Breast epithelium (tissue), 4 donors: ENCODE data around the gene TANGO6. TPM values are rescaled to one million over a fixed set of nuclear protein-coding genes. Genes with fewer than 3 reads are reported as not detected.

Experiments
- DNase-seq, 2 donors: peaks; one replicate each; pipeline ENCODE4 v3.0.0-alpha.2; 2019; ENCODE audit warnings: low spot score in 2 of 2
- H3K27ac ChIP-seq, 2 donors: fragments of 200-600 bp; sonication (generic) in 1 of 2; one replicate each; pipeline ENCODE4 v1.5.1; 2016 to 2019; ENCODE audit warnings: mild to moderate bottlenecking in 1 of 2
- H3K27me3 ChIP-seq, 2 donors: fragments of 200-600 bp; sonication (generic) in 1 of 2; one replicate each; pipeline versions ENCODE4 v1.5.1 to v1.6.0; 2017 to 2019; ENCODE audit warnings: control low read depth in 1 of 2, mild to moderate bottlenecking in 1 of 2
- H3K36me3 ChIP-seq: fragments of 200-600 bp; one replicate; pipeline ENCODE4 v1.5.1; 2019
- H3K4me1 ChIP-seq, 2 donors: fragments of 200-600 bp; sonication (generic); one replicate each; pipeline ENCODE4 v1.5.1; 2016 to 2019; ENCODE audit warnings: control low read depth in 1 of 2
- H3K4me3 ChIP-seq, 3 donors: fragments of 200-600 bp; sonication (generic); 1 replicate in 2 of 3; 2 replicates in 1 of 3; pipeline ENCODE4 v1.5.1; 2016 to 2019; ENCODE audit warnings: mild to moderate bottlenecking in 3 of 3, moderate library complexity in 2 of 3
- H3K9me3 ChIP-seq, 2 donors: fragments of 200-600 bp; sonication (generic) in 1 of 2; one replicate each; pipeline ENCODE4 v1.5.1; 2016 to 2019; ENCODE audit warnings: control low read depth in 1 of 2
- CTCF ChIP-seq, 3 donors: fragments of 450-650 bp; IDR thresholded peaks; one replicate each; pipeline ENCODE4 v1.5.1; 2016 to 2017; ENCODE audit warnings: antibody characterized with exemption in 3 of 3, mild to moderate bottlenecking in 3 of 3, moderate library complexity in 3 of 3
- POLR2A ChIP-seq: fragments of 450-650 bp; IDR thresholded peaks from one replicate; pipeline ENCODE4 v1.6.1; 2016; ENCODE audit warnings: antibody characterized with exemption, mild to moderate bottlenecking, moderate library complexity
- POLR2AphosphoS5 ChIP-seq, 3 donors: sonication (generic); formaldehyde crosslinking; IDR thresholded peaks; one replicate each; pipeline ENCODE4 v1.6.1; 2017; ENCODE audit warnings: antibody characterized with exemption in 3 of 3
- intact Hi-C: fragments of 100-400 bp; cut with DNase I; formaldehyde crosslinking; loops from one replicate; pipeline ENCODE4 v1.15.1; 2023; ENCODE audit warnings: low total_unique reads
- total RNA-seq, 3 donors: library from RNA; depleted of rRNA; stranded (reverse); fragments of >200 nt; gene quantifications; one replicate each; pipeline ENCODE4 v1.1.0, GENCODE V29; 2016

The TANGO6 gene
- total RNA-seq, 3 donors from 2014 or later: 13.4 to 26.1 (median 24.6) TPM

GRCh38 chr16:68848786-68849185 lies 5.5 kb downstream of the TANGO6 start:
- Histone ChIP-seq H3K4me3 (no peak overlapping the region), H3K36me3 (no peaks in the 10 kb centered on the region), H3K27ac (no peak overlapping the region), H3K27me3 (no peaks in the 10 kb centered on the region), H3K9me3 (no peaks in the 10 kb centered on the region), H3K4me1 (no peaks in the 10 kb centered on the region)
- TF ChIP-seq CTCF (IDR thresholded peaks at IDR 0.05) (no peak), POLR2AphosphoS5 (IDR thresholded peaks at IDR 0.05) (no peak), POLR2A (no peak)
- intact Hi-C loops: no loop called here
- DNase-seq: no peak

- no peaks in the 10 kb centered on the region for H3K4me1 ChIP-seq
- TF ChIP-seq POLR2A (no peak), CTCF (IDR thresholded peaks at IDR 0.05) (no peak), POLR2AphosphoS5 (IDR thresholded peaks at IDR 0.05) (no peak)
- no peak overlapping the region for H3K4me3 ChIP-seq
- DNase-seq: no peak
- intact Hi-C loops: no loop called here
- no peak overlapping the region for H3K27ac ChIP-seq
- H3K36me3 ChIP-seq: no peaks in the 10 kb centered on the region
- H3K9me3 ChIP-seq: no peaks in the 10 kb centered on the region
- no peaks in the 10 kb centered on the region for H3K27me3 ChIP-seq
Observed at GRCh38 chr16:68850481-68850880, 7.2 kb downstream of the TANGO6 start.

- intact Hi-C loops: no loop called here
- Histone ChIP-seq H3K4me1 (no peaks in the 10 kb centered on the region), H3K27ac (no peak overlapping the region), H3K9me3 (no peaks in the 10 kb centered on the region), H3K4me3 (no peak overlapping the region), H3K27me3 (no peaks in the 10 kb centered on the region), H3K36me3 (no peaks in the 10 kb centered on the region)
- TF ChIP-seq POLR2AphosphoS5 (IDR thresholded peaks at IDR 0.05): no peak
- no peak for DNase-seq
Observed at GRCh38 chr16:68851601-68852000, 8.3 kb downstream of the TANGO6 start.

- Histone ChIP-seq H3K9me3 (no peaks in the 10 kb centered on the region), H3K4me3 (no peak overlapping the region), H3K27me3 (no peaks in the 10 kb centered on the region), H3K27ac (no peak overlapping the region), H3K4me1 (no peaks in the 10 kb centered on the region), H3K36me3 (no peaks in the 10 kb centered on the region)
- intact Hi-C loops: loop anchor here (5.0 kb wide), 1 partner anchor 840 kb away; the partner anchor contains the start of gene DPEP2NB
- no peak for TF ChIP-seq CTCF (IDR thresholded peaks at IDR 0.05)
- no peak for DNase-seq
Observed at GRCh38 chr16:68857479-68857878, 14.1 kb downstream of the TANGO6 start.

- Histone ChIP-seq H3K9me3 (no peaks in the 10 kb centered on the region), H3K36me3 (no peaks in the 10 kb centered on the region), H3K27ac (no peak overlapping the region), H3K4me1 (no peaks in the 10 kb centered on the region), H3K4me3 (no peak overlapping the region), H3K27me3 (no peaks in the 10 kb centered on the region)
- intact Hi-C loops: loop anchor here (5.0 kb wide), 1 partner anchor 843 kb away; the partner anchor contains the start of gene DPEP2NB
- no peak for TF ChIP-seq CTCF (IDR thresholded peaks at IDR 0.05)
- TF ChIP-seq POLR2A: no peak
- no peak for TF ChIP-seq POLR2AphosphoS5 (IDR thresholded peaks at IDR 0.05)
- DNase-seq: no peak
Observed at GRCh38 chr16:68859828-68860227, 16.5 kb downstream of the TANGO6 start.
